Smooth muscle cell of the coronary artery (primary cell): ENCODE results near the gene SETDB1. TPM values are rescaled to one million over a fixed set of nuclear protein-coding genes. Genes with fewer than 3 reads are reported as not detected.

Source experiments
- total RNA-seq: library from RNA; depleted of rRNA; stranded (reverse); fragments of >200 nt; gene quantifications from 2 replicates; pipeline ENCODE4 v1.2.3, GENCODE V29; 2014; ENCODE audit warnings: low replicate concordance

SETDB1 gene
- 27.1 and 36.5 TPM in 2 replicates for total RNA-seq

GRCh38 chr1:150926097-150926741, at the start of gene SETDB1:
Gene SETDB1 (plus strand): TSS chr1:150926363. CDS start chr1:150927715, 1,352 bp downstream.

GRCh38 chr1:150887018-150887417, 39.1 kb upstream of the SETDB1 start, which contains the start of gene CTXND2:
Gene CTXND2 (plus strand): TSS chr1:150887136. CDS start chr1:150912315, 25,179 bp downstream.

GRCh38 chr1:150974580-150975478, 48.7 kb downstream of the SETDB1 start, which contains the start of gene CERS2:
Gene CERS2 (minus strand): TSS chr1:150974835. CDS start chr1:150969090, 5,745 bp downstream.

GRCh38 chr1:150981805-150982712, 55.9 kb downstream of the SETDB1 start, which contains the start of gene ANXA9:
Gene ANXA9 (plus strand): TSS chr1:150982292. CDS start chr1:150983106, 814 bp downstream.

GRCh38 chr1:151006327-151007052, 80.3 kb downstream of the SETDB1 start, which contains the start of gene MINDY1:
Gene MINDY1 (minus strand): TSS chr1:151006902. CDS start chr1:151002617, 4,285 bp downstream.

GRCh38 chr1:151008244-151009205, 82.4 kb downstream of the SETDB1 start, which contains the start of gene PRUNE1:
Gene PRUNE1 (plus strand): TSS chr1:151008449. CDS start chr1:151008633, 184 bp downstream.

Other genes with a start within 250 kb of the SETDB1 start
- 7.1 and 8.2 TPM in 2 replicates for gene GOLPH3L, start 229.2 kb upstream of the SETDB1 start, total RNA-seq
- gene HORMAD1, start 205.5 kb upstream of the SETDB1 start, total RNA-seq, result not detected in 2 replicates
- gene CTSS, start 160.6 kb upstream of the SETDB1 start, total RNA-seq, result 5.0 and 7.0 TPM in 2 replicates
- gene CTSK, start 118.1 kb upstream of the SETDB1 start, total RNA-seq, result 38.4 and 981 TPM in 2 replicates
- 21.1 and 44.9 TPM in 2 replicates for gene ARNT, start 49.8 kb upstream of the SETDB1 start, total RNA-seq
- gene CTXND2, start 39.2 kb upstream of the SETDB1 start, total RNA-seq, result not detected in 2 replicates
- 81.2 and 81.8 TPM in 2 replicates for gene CERS2, start 48.5 kb downstream of the SETDB1 start, total RNA-seq
- 0.08 and 0.23 TPM in 2 replicates for gene ANXA9, start 55.9 kb downstream of the SETDB1 start, total RNA-seq
- 7.1 and 11.0 TPM in 2 replicates for gene MINDY1, start 80.5 kb downstream of the SETDB1 start, total RNA-seq
- gene PRUNE1, start 82.1 kb downstream of the SETDB1 start, total RNA-seq, result 5.1 and 8.3 TPM in 2 replicates
- gene BNIPL, start 110.2 kb downstream of the SETDB1 start, total RNA-seq, result 0.08 and 0.70 TPM in 2 replicates
- gene C1orf56, start 121.4 kb downstream of the SETDB1 start, total RNA-seq, result 0.47 and 0.98 TPM in 2 replicates
- 24.2 and 48.7 TPM in 2 replicates for gene CDC42SE1, start 133.3 kb downstream of the SETDB1 start, total RNA-seq
- gene MLLT11, start 134.0 kb downstream of the SETDB1 start, total RNA-seq, result 0.59 and 7.9 TPM in 2 replicates
- 7.6 and 30.4 TPM in 2 replicates for gene GABPB2, start 144.4 kb downstream of the SETDB1 start, total RNA-seq
- gene SEMA6C, start 220.3 kb downstream of the SETDB1 start, total RNA-seq, result 1.1 and 1.4 TPM in 2 replicates
- not detected in 2 replicates for gene TNFAIP8L2, start 230.3 kb downstream of the SETDB1 start, total RNA-seq
- gene LYSMD1, start 239.5 kb downstream of the SETDB1 start, total RNA-seq, result 5.4 and 8.4 TPM in 2 replicates
- 15.6 and 28.0 TPM in 2 replicates for gene SCNM1, start 239.8 kb downstream of the SETDB1 start, total RNA-seq
- not detected in 2 replicates for gene TMOD4, start 249.6 kb downstream of the SETDB1 start, total RNA-seq